ENCODE measurements around the gene VWA3B.
"Not testable (repeated sequence)": the region's sequence is repeated elsewhere in the genome, so short reads cannot be mapped to it uniquely, and the experiment has no call there.

VWA3B gene

GRCh38 chr2:98311090-98311489 is 224.1 kb downstream of the VWA3B start:
- Histone ChIP-seq H3K9ac (ENCODE audit: insufficient read length) (no peak overlapping the region), H3K36me3 (ENCODE audit: insufficient read depth, low read length) (no peaks in the 10 kb centered on the region), H3K27ac (no peak overlapping the region), H3K9me3 (ENCODE audit: low read depth, low read length) (no peaks in the 10 kb centered on the region), H3K4me3 (no peak overlapping the region)
- DNase-seq (ENCODE audit: low read depth, low spot score) = no peak
- no peak for TF ChIP-seq EZH2 (IDR thresholded peaks at IDR 0.05)
- no peak for TF ChIP-seq POLR2AphosphoS5 (IDR thresholded peaks at IDR 0.05; ENCODE audit: borderline replicate concordance, low read depth, low read length)
- no peak for TF ChIP-seq FOXP2 (optimal IDR thresholded peaks at IDR 0.05; ENCODE audit: control extremely low read depth, extremely low read length, insufficient read depth)

DNA sequence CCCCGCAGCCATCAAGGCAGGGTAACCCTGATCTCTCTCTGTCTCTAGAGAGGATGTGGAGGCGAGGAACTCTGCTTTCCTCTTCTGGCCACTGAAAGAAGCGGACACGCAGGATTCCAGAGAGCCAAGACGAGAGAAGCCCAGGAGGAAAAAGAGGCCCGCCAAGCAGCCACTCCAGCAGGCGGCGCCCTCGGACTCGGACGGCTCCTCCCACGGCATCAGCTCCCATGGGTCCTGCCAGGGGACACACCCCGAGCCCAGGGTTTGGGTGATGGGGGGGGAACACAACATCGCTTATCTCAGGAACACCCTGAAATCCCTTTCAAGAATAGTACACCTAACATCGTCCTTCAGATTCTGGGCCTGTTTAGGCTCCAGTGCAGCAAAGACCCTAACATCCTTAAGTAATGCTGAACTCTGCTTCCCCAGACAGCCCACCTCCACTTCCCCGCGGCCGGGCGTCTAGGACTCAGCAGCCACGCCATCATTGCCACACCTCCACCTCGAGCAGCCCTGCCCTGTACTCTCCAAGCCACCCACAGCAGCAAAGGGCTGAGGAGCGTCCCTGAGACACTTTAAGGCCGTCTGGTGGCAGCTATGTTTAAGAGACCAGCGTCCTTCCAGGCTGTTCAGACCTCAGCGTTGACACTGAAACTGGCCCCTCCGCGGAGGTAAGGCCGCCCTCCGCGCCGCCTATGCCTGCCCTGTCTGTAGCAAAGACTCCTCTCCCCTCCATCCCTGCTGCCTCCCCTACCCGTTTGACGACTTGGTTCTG is 225.0 kb downstream of the VWA3B start:
- H3K27ac ChIP-seq = no peak overlapping the region

DNA sequence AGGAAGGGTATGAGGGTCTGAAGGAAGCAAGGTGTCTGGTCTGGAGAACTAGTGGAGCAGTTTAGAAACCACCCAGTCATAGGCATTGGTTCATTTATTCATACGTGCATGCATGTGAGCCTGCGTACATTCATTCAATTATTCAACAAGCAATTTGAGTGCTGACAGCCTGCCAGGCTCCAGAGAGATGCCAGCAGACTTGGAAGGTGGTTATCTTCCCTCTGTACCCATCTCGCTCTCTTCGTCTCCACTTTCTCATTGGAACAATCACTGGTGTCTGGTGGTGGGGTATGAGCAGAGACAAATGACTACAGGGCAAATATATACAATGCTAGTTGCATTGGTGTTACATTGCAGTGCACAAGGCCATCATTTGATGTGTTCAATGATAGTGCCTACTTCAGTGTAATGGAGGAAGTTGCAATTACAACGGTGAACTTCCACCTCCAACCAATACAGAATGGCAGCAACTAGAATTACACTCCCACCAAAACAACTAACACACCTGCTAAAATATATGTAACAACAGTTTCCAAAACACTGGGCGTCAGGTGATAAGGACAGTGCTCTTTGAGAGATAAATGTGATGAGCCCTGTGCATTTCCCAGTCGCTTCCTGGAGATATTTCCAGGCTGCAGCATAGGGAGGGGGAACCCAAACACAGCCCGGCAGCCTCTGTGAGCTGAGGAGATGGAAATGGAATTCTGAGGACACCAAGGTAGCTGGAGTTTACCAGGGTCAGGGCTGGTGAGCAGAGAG is 226.7 kb downstream of the VWA3B start:
- H3K36me3 ChIP-seq (ENCODE audit: insufficient read depth, low read length) = no peaks in the 10 kb centered on the region
- H3K4me3 ChIP-seq = no peak overlapping the region
- no peak overlapping the region for H3K9ac ChIP-seq (ENCODE audit: insufficient read length)
- TF ChIP-seq FOXP2 (optimal IDR thresholded peaks at IDR 0.05; ENCODE audit: control extremely low read depth, extremely low read length, insufficient read depth) = no peak
- TF ChIP-seq POLR2AphosphoS5 (IDR thresholded peaks at IDR 0.05; ENCODE audit: borderline replicate concordance, low read depth, low read length) = no peak
- no peak for TF ChIP-seq EZH2 (IDR thresholded peaks at IDR 0.05)
- no peak overlapping the region for H3K27ac ChIP-seq
- no peaks in the 10 kb centered on the region for H3K9me3 ChIP-seq (ENCODE audit: low read depth, low read length)
- no peak for DNase-seq (ENCODE audit: low read depth, low spot score)

More for the DNA sequence above, 225.0 kb downstream of the VWA3B start:
- Histone ChIP-seq H3K9ac (ENCODE audit: insufficient read length) (no peak overlapping the region), H3K36me3 (ENCODE audit: insufficient read depth, low read length) (no peaks in the 10 kb centered on the region), H3K4me3 (no peak overlapping the region), H3K9me3 (ENCODE audit: low read depth, low read length) (no peaks in the 10 kb centered on the region)
- no peak for TF ChIP-seq FOXP2 (optimal IDR thresholded peaks at IDR 0.05; ENCODE audit: control extremely low read depth, extremely low read length, insufficient read depth)
- TF ChIP-seq EZH2 (IDR thresholded peaks at IDR 0.05) = no peak
- no peak for TF ChIP-seq POLR2AphosphoS5 (IDR thresholded peaks at IDR 0.05; ENCODE audit: borderline replicate concordance, low read depth, low read length)
- DNase-seq (ENCODE audit: low read depth, low spot score) = no peak

DNA sequence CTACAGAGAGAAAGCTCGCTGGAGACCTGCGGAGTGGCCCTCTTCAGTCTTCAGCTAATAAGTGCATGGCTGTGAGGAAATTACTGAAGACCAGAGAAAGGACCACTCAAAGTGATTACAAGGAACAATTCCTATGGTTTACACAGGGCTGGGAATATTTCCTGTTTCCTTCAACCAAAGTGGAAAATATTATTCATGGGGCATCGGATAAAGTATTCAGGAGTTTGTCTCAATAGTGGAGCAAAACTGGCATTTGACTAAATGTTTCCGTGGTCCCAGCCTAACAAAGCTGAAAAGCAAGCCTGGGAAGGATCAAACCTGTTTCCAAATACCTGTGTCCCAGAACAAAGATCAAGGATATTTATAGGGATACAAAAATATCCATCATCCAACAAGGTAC is 227.3 kb downstream of the VWA3B start:
- TF ChIP-seq POLR2AphosphoS5 (IDR thresholded peaks at IDR 0.05; ENCODE audit: borderline replicate concordance, low read depth, low read length) = no peak
- no peak for TF ChIP-seq EZH2 (IDR thresholded peaks at IDR 0.05)
- no peak for TF ChIP-seq FOXP2 (optimal IDR thresholded peaks at IDR 0.05; ENCODE audit: control extremely low read depth, extremely low read length, insufficient read depth)
- Histone ChIP-seq H3K4me3 (no peak overlapping the region), H3K27ac (no peak overlapping the region), H3K36me3 (ENCODE audit: insufficient read depth, low read length) (no peaks in the 10 kb centered on the region), H3K9me3 (ENCODE audit: low read depth, low read length) (no peaks in the 10 kb centered on the region), H3K9ac (ENCODE audit: insufficient read length) (no peak overlapping the region)
- no peak for DNase-seq (ENCODE audit: low read depth, low spot score)

DNA sequence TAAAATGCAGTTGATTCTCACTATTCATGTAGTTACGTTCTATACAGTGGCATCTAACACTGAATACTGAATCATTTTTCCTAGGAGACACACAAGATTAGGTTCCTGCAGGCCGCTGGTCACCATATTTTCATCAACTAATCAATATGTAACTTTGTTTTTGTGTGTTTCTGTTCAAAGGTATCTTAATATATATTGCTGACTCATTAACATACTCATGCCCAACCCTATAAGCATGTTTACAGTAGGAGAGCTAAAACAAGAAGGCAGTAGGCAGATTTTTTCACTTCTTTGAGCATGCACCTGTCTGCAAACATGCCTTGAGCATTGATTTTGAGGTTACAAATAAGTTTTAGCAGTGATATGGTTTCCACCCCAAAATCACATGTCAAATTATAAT is 229.0 kb downstream of the VWA3B start:
- H3K9ac ChIP-seq (ENCODE audit: insufficient read length) = no peak overlapping the region
- no peak overlapping the region for H3K4me3 ChIP-seq
- no peak for DNase-seq (ENCODE audit: low read depth, low spot score)
- TF ChIP-seq EZH2 (IDR thresholded peaks at IDR 0.05) (no peak), FOXP2 (optimal IDR thresholded peaks at IDR 0.05; ENCODE audit: control extremely low read depth, extremely low read length, insufficient read depth) (no peak)
- no peaks in the 10 kb centered on the region for H3K36me3 ChIP-seq (ENCODE audit: insufficient read depth, low read length)
- H3K27ac ChIP-seq = no peak overlapping the region
- H3K9me3 ChIP-seq (ENCODE audit: low read depth, low read length) = no peaks in the 10 kb centered on the region

DNA sequence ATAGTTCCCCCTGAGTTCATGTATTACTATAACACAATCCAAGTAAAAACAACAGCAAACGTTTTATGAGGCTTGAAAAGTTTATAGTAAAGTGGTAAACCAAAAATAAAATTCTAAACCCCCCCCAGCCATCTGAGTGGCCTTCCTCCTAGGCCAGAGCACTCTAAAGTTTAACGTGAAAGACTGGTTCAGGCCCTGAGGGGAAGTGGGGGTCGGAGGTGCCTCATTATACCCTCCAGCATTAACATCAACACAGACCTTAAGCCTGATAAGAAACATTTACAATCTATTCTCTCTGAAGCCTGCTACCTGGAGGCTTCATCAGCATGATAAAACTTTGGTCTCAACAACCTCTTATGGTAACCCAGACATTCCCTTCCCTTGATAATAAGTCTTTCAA is 230.2 kb downstream of the VWA3B start:
- H3K36me3 ChIP-seq (ENCODE audit: insufficient read depth, low read length) = no peaks in the 10 kb centered on the region
- no peak overlapping the region for H3K27ac ChIP-seq
- no peak overlapping the region for H3K9ac ChIP-seq (ENCODE audit: insufficient read length)
- no peak for TF ChIP-seq EZH2 (IDR thresholded peaks at IDR 0.05)
- no peak for TF ChIP-seq FOXP2 (optimal IDR thresholded peaks at IDR 0.05; ENCODE audit: control extremely low read depth, extremely low read length, insufficient read depth)
- TF ChIP-seq POLR2AphosphoS5 (IDR thresholded peaks at IDR 0.05; ENCODE audit: borderline replicate concordance, low read depth, low read length) = no peak
- H3K4me3 ChIP-seq = no peak overlapping the region
- no peak for DNase-seq (ENCODE audit: low read depth, low spot score)
- H3K9me3 ChIP-seq (ENCODE audit: low read depth, low read length) = no peaks in the 10 kb centered on the region

DNA sequence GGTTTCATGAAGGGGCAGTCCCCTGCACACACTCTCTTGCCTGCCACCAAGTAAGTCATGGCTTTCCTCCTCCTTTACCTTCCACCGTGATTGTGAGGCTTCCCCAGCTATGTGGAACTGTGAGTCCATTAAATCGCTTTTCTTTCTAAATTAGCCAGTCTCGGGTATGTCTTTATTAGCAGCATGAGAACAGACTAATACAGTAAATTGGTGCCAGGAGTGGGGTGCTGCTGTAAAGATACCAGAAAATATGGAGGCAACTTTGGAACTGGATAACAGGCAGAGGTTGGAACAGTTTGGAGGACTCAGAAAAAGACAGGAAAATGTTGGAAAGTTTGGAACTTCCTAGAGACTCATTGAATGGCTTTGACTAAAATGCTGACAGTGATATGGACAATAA is 233.2 kb downstream of the VWA3B start:
- H3K9ac ChIP-seq (ENCODE audit: insufficient read length); DNase-seq (ENCODE audit: low read depth, low spot score); H3K36me3 ChIP-seq (ENCODE audit: insufficient read depth, low read length); H3K9me3 ChIP-seq (ENCODE audit: low read depth, low read length); H3K4me3 ChIP-seq; H3K27ac ChIP-seq: not testable (repeated sequence)

GRCh38 chr2:98324181-98324580 is 237.2 kb downstream of the VWA3B start:
- H3K27ac ChIP-seq = no peak overlapping the region
- TF ChIP-seq FOXP2 (optimal IDR thresholded peaks at IDR 0.05; ENCODE audit: control extremely low read depth, extremely low read length, insufficient read depth) = no peak
- no peak for TF ChIP-seq EZH2 (IDR thresholded peaks at IDR 0.05)
- TF ChIP-seq POLR2AphosphoS5 (IDR thresholded peaks at IDR 0.05; ENCODE audit: borderline replicate concordance, low read depth, low read length) = no peak
- no peak overlapping the region for H3K4me3 ChIP-seq
- H3K9me3 ChIP-seq (ENCODE audit: low read depth, low read length) = no peaks in the 10 kb centered on the region
- H3K9ac ChIP-seq (ENCODE audit: insufficient read length) = no peak overlapping the region
- H3K36me3 ChIP-seq (ENCODE audit: insufficient read depth, low read length) = no peaks in the 10 kb centered on the region
- no peak for DNase-seq (ENCODE audit: low read depth, low spot score)
